Measurements from ENCODE around the gene ATL1. TPM values are rescaled to one million over a fixed set of nuclear protein-coding genes. Genes with fewer than 3 reads are reported as not detected.
A peak's percentile ranks its signal among the peaks of the same experiment; 100 is the strongest.
"Not testable (repeated sequence)": the region's sequence is repeated elsewhere in the genome, so short reads cannot be mapped to it uniquely, and the experiment has no call there.

ATL1 gene
- polyA plus RNA-seq, 6 donors from 2014 or later = 2.1 to 7.1 (median 5.2) TPM

- Mint-ChIP-seq H3K36me3 (no peaks in the 10 kb centered on the region), H3K4me1 (peaks cover 0 to 2% (median 0%) of the 10 kb centered on the region in 3 donors), H3K27me3 (no peaks in the 10 kb centered on the region), H3K9me3 (no peaks in the 10 kb centered on the region), H3K27ac (peak overlapping the region in 1 of 6 donors; percentile 6), H3K4me3 (no peak overlapping the region)
- no peak for DNase-seq
- no peak for ATAC-seq (ENCODE audit: low read depth in 2 of 2)
Observed at GRCh38 chr14:50544911-50545310, 15.0 kb upstream of the ATL1 start.

- ATAC-seq (ENCODE audit: low read depth in 2 of 2) = no peak
- peaks cover 0 to 2% (median 0%) of the 10 kb centered on the region in 3 donors for H3K27me3 Mint-ChIP-seq
- no peaks in the 10 kb centered on the region for H3K36me3 Mint-ChIP-seq
- no peak for DNase-seq
- no peak overlapping the region for H3K4me3 Mint-ChIP-seq
- H3K27ac Mint-ChIP-seq = no peak overlapping the region
- H3K4me1 Mint-ChIP-seq = peaks cover 0 to 2% (median 0%) of the 10 kb centered on the region in 3 donors
- H3K9me3 Mint-ChIP-seq = no peaks in the 10 kb centered on the region
Observed at GRCh38 chr14:50545618-50546017, 14.3 kb upstream of the ATL1 start.

- DNase-seq (no peak), ATAC-seq (ENCODE audit: low read depth in 2 of 2) (no peak)
- H3K27me3 Mint-ChIP-seq = peaks cover 12 to 28% (median 25%) of the 10 kb centered on the region in 3 donors
- peaks cover 0 to 5% (median 5%) of the 10 kb centered on the region in 3 donors for H3K4me1 Mint-ChIP-seq
- H3K4me3 Mint-ChIP-seq = no peak overlapping the region
- no peak overlapping the region for H3K27ac Mint-ChIP-seq
- peaks cover 0 to 4% of the 10 kb centered on the region in 2 donors for H3K36me3 Mint-ChIP-seq
- peaks cover 0 to 11% (median 2%) of the 10 kb centered on the region in 7 donors for H3K9me3 Mint-ChIP-seq
Observed at GRCh38 chr14:50550294-50550693, 9.7 kb upstream of the ATL1 start.

- no peak overlapping the region for H3K4me3 Mint-ChIP-seq
- H3K9me3 Mint-ChIP-seq = peaks cover 0 to 11% (median 2%) of the 10 kb centered on the region in 7 donors
- ATAC-seq (ENCODE audit: low read depth in 2 of 2) = no peak
- peaks cover 0 to 5% (median 5%) of the 10 kb centered on the region in 3 donors for H3K4me1 Mint-ChIP-seq
- no peak overlapping the region for H3K27ac Mint-ChIP-seq
- H3K27me3 Mint-ChIP-seq = peaks cover 14 to 33% (median 31%) of the 10 kb centered on the region in 3 donors
- H3K36me3 Mint-ChIP-seq = peaks cover 0 to 4% of the 10 kb centered on the region in 2 donors
- no peak for DNase-seq
Observed at GRCh38 chr14:50551877-50552276, 8.1 kb upstream of the ATL1 start.

GRCh38 chr14:50552796-50553195 lies 7.1 kb upstream of the ATL1 start:
- Mint-ChIP-seq H3K27me3 (peaks cover 23 to 41% (median 40%) of the 10 kb centered on the region in 3 donors), H3K9me3 (peaks cover 0 to 11% (median 2%) of the 10 kb centered on the region in 7 donors)
- not testable (repeated sequence) for DNase-seq; H3K4me1 Mint-ChIP-seq; H3K36me3 Mint-ChIP-seq; ATAC-seq (ENCODE audit: low read depth in 2 of 2); H3K4me3 Mint-ChIP-seq; H3K27ac Mint-ChIP-seq

GRCh38 chr14:50560931-50561285 lies 963 bp downstream of the ATL1 start:
- Mint-ChIP-seq H3K4me1 (peaks cover 6 to 18% (median 17%) of the 10 kb centered on the region in 3 donors), H3K27ac (peak overlapping the region in 2 of 6 donors; percentile 58 to 74), H3K9me3 (no peaks in the 10 kb centered on the region), H3K36me3 (no peaks in the 10 kb centered on the region), H3K27me3 (peaks cover 26 to 32% (median 30%) of the 10 kb centered on the region in 3 donors), H3K4me3 (peak overlapping the region; percentile 76 to 90 (median 86))
- ATAC-seq (ENCODE audit: low read depth in 2 of 2) (peak; percentile 50 to 55), DNase-seq (peak; percentile 39)

DNA sequence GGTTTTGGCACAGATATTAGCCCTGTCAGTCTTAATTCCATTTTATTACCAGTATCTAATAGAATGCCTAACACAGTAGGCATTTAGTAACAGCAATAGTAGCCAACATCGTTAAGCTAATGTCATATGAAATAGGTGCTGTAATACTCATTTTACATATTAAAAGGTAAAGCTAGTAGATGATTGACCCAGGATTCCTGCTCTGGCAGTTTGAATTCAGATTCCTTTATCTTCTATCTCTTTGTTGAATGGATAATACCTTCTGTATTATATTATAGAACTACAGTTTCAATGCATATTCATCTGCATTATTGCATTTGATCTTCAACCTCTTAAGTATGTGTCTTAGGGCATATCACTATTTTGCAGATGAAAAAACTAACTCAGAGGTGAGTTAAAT lies 2.9 kb downstream of the ATL1 start:
- no peak for ATAC-seq (ENCODE audit: low read depth in 2 of 2)
- H3K36me3 Mint-ChIP-seq = peaks cover 3 to 11% of the 10 kb centered on the region in 2 donors
- H3K4me1 Mint-ChIP-seq = peaks cover 6 to 18% (median 17%) of the 10 kb centered on the region in 3 donors
- H3K9me3 Mint-ChIP-seq = peaks cover 0 to 10% (median 0%) of the 10 kb centered on the region in 7 donors
- peaks cover 17 to 21% (median 19%) of the 10 kb centered on the region in 3 donors for H3K27me3 Mint-ChIP-seq
- DNase-seq = no peak
- peak overlapping the region in 1 of 8 donors; percentile 87 for H3K4me3 Mint-ChIP-seq
- peak overlapping the region in 1 of 6 donors; percentile 93 for H3K27ac Mint-ChIP-seq

- Mint-ChIP-seq H3K27ac (peak overlapping the region in 2 of 6 donors; percentile 21 to 66), H3K36me3 (peaks cover 45 to 54% of the 10 kb centered on the region in 2 donors)
Observed at GRCh38 chr14:50569714-50570274, 9.8 kb downstream of the ATL1 start.

DNA sequence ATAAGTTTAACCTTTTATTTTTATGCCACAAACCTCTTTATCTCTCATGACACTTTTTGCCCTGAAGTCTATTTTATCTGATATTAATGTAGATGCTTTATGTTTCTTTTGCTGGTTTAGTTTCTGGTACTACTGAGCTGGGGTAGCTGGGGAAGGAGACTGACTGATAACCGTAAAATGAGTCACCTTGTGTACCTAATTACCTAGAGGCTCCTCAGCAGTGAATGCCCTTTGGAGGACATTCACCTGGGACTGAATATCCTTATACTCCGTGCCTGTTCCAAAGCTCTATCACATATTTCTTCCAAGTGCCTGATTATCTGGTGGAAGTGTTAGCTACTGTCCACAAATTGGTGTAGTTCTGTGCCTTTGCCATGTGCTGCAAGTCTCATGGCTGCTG lies 13.9 kb downstream of the ATL1 start:
- peaks cover 31 to 38% of the 10 kb centered on the region in 2 donors for H3K36me3 Mint-ChIP-seq
- no peak for ATAC-seq (ENCODE audit: low read depth in 2 of 2)
- no peaks in the 10 kb centered on the region for H3K4me1 Mint-ChIP-seq

More at GRCh38 chr14:50569714-50570274, 9.8 kb downstream of the ATL1 start:
- Mint-ChIP-seq H3K4me1 (no peaks in the 10 kb centered on the region), H3K9me3 (peaks cover 17 to 58% (median 39%) of the 10 kb centered on the region in 7 donors), H3K27me3 (no peaks in the 10 kb centered on the region), H3K4me3 (no peak overlapping the region)
- ATAC-seq (ENCODE audit: low read depth in 2 of 2) = no peak
- no peak for DNase-seq

DNA sequence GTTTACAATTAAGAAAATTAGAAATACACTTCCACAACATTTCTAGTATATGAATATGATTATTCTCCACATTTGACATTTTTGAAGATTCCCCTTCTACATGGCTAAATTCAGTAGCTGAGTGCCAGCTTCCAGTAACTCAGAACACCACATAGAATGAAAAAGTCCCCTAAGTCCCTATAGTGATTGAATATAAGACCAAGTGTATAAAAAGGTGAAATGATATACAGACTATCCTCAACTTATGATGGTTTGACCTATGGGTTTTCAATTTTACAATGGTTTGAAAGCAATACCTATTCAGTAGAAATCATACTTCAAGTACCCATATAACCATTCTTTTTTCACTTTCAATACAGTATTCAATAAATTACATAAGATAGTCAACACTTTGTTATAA lies 15.8 kb downstream of the ATL1 start:
- Mint-ChIP-seq H3K9me3 (peaks cover 0 to 23% (median 17%) of the 10 kb centered on the region in 7 donors), H3K36me3 (peaks cover 17 to 27% of the 10 kb centered on the region in 2 donors), H3K4me3 (no peak overlapping the region), H3K27ac (no peak overlapping the region), H3K27me3 (no peaks in the 10 kb centered on the region), H3K4me1 (no peaks in the 10 kb centered on the region)
- ATAC-seq (ENCODE audit: low read depth in 2 of 2) (no peak), DNase-seq (no peak)

More for the DNA sequence above, 13.9 kb downstream of the ATL1 start:
- Mint-ChIP-seq H3K9me3 (peaks cover 10 to 38% (median 32%) of the 10 kb centered on the region in 7 donors), H3K27ac (peak overlapping the region in 1 of 6 donors; percentile 35), H3K27me3 (no peaks in the 10 kb centered on the region), H3K4me3 (no peak overlapping the region)
- DNase-seq = no peak

- DNase-seq (no peak), ATAC-seq (ENCODE audit: low read depth in 2 of 2) (no peak)
- H3K4me3 Mint-ChIP-seq = no peak overlapping the region
- H3K4me1 Mint-ChIP-seq = no peaks in the 10 kb centered on the region
- H3K9me3 Mint-ChIP-seq = peaks cover 0 to under 1% (median 0%) of the 10 kb centered on the region in 7 donors
- peaks cover under 1 to 13% of the 10 kb centered on the region in 2 donors for H3K36me3 Mint-ChIP-seq
- no peak overlapping the region for H3K27ac Mint-ChIP-seq
- H3K27me3 Mint-ChIP-seq = no peaks in the 10 kb centered on the region
Observed at GRCh38 chr14:50577982-50578381, 18.0 kb downstream of the ATL1 start.

GRCh38 chr14:50578433-50578832 lies 18.5 kb downstream of the ATL1 start:
- ATAC-seq (ENCODE audit: low read depth in 2 of 2) = no peak

GRCh38 chr14:50590464-50590863 lies 30.5 kb downstream of the ATL1 start:
- no peak for DNase-seq

More at GRCh38 chr14:50578433-50578832, 18.5 kb downstream of the ATL1 start:
- peaks cover 0 to 13% of the 10 kb centered on the region in 2 donors for H3K36me3 Mint-ChIP-seq
- no peak for DNase-seq
- H3K27me3 Mint-ChIP-seq = no peaks in the 10 kb centered on the region
- H3K27ac Mint-ChIP-seq = no peak overlapping the region
- H3K9me3 Mint-ChIP-seq = no peaks in the 10 kb centered on the region
- H3K4me1 Mint-ChIP-seq = no peaks in the 10 kb centered on the region
- H3K4me3 Mint-ChIP-seq = no peak overlapping the region

DNA sequence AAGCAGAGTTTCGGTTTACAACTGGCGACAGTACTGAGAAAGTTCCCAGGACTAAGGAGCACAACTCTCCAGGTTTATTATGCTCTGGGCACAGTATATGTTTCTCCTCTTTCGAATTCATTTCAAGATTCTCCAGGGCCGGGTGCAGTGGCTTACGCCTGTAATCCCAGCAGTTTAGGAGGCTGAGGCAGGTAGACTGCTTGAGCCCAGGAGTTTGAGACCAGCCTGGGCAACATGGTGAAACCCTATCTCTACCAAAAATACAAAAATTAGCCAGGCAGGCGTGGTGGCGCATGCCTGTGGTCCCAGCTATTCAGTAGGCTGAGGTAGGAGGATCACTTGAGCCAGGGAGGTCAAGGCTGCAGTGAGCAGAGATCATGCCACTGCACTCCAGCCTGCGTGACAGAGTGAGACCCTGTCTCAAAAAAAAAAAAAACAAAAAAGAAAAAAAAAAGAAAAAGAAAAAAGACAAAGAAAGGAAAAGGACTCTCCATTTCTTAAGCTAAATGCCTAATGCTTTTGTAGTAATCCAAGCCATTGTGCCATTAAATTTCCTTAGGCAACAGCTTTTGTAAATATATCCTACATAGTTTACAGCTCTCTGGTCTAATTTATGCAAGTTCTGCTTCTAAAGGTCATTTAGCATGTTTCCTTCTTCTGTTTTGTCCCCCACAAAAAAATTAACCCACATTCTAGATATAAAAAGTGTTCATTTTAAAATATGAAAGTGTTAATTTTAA lies 34.8 kb downstream of the ATL1 start:
- no peaks in the 10 kb centered on the region for H3K4me1 Mint-ChIP-seq
- H3K36me3 Mint-ChIP-seq = peaks cover 7 to 8% of the 10 kb centered on the region in 2 donors
- no peak for ATAC-seq (ENCODE audit: low read depth in 2 of 2)
- no peaks in the 10 kb centered on the region for H3K27me3 Mint-ChIP-seq
- H3K27ac Mint-ChIP-seq = peak overlapping the region in 1 of 6 donors; percentile 47
- H3K4me3 Mint-ChIP-seq = no peak overlapping the region
- DNase-seq = no peak
- H3K9me3 Mint-ChIP-seq = no peaks in the 10 kb centered on the region

More at GRCh38 chr14:50590464-50590863, 30.5 kb downstream of the ATL1 start:
- Mint-ChIP-seq H3K36me3 (peaks cover 4 to 8% of the 10 kb centered on the region in 2 donors), H3K27me3 (no peaks in the 10 kb centered on the region), H3K4me1 (no peaks in the 10 kb centered on the region), H3K4me3 (no peak overlapping the region), H3K9me3 (no peaks in the 10 kb centered on the region), H3K27ac (no peak overlapping the region)
- no peak for ATAC-seq (ENCODE audit: low read depth in 2 of 2)

All from naive B cell (primary cell).